NOMO-1 (cell line): ENCODE data around the gene LRRC4B.
A peak's percentile ranks its signal among the peaks of the same experiment; 100 is the strongest.

ENCODE experiments used
- DNase-seq, 2 experiments: peaks; one replicate each; lab custom pipeline; 2025; ENCODE audit not compliant: unreplicated experiment in 2 of 2; lab: John Stamatoyannopoulos, UW

Gene LRRC4B

GRCh38 chr19:50509366-50509765 lies 58.9 kb downstream of the LRRC4B start:
- no peak for DNase-seq

- DNase-seq = no peak
Observed at GRCh38 chr19:50508843-50509190, 59.4 kb downstream of the LRRC4B start.

- no peak for DNase-seq
Observed at GRCh38 chr19:50507376-50507775, 60.9 kb downstream of the LRRC4B start.

GRCh38 chr19:50506700-50507099 lies 61.5 kb downstream of the LRRC4B start:
- no peak for DNase-seq

- DNase-seq = no peak
Observed at GRCh38 chr19:50505856-50506611, 62.2 kb downstream of the LRRC4B start.

- no peak for DNase-seq
Observed at GRCh38 chr19:50501568-50502475, 66.4 kb downstream of the LRRC4B start.

- no peak for DNase-seq
Observed at GRCh38 chr19:50501186-50501567, 67.1 kb downstream of the LRRC4B start.

GRCh38 chr19:50500753-50501151 lies 67.5 kb downstream of the LRRC4B start:
- DNase-seq = no peak

GRCh38 chr19:50500060-50500752 lies 68.0 kb downstream of the LRRC4B start:
- DNase-seq = no peak

- DNase-seq = no peak
Observed at GRCh38 chr19:50498219-50499056, 69.8 kb downstream of the LRRC4B start.

GRCh38 chr19:50497022-50497405 lies 71.2 kb downstream of the LRRC4B start:
- DNase-seq = no peak

GRCh38 chr19:50496189-50497021 lies 71.8 kb downstream of the LRRC4B start:
- DNase-seq = no peak

- no peak for DNase-seq
Observed at GRCh38 chr19:50495020-50495531, 73.2 kb downstream of the LRRC4B start.

GRCh38 chr19:50494186-50495019 lies 73.8 kb downstream of the LRRC4B start:
- DNase-seq = no peak

GRCh38 chr19:50493171-50493570 lies 75.1 kb downstream of the LRRC4B start:
- DNase-seq = no peak

- peak; percentile 58 to 80 for DNase-seq
Observed at GRCh38 chr19:50492303-50493052, 75.8 kb downstream of the LRRC4B start.

- no peak for DNase-seq
Observed at GRCh38 chr19:50490991-50491472, 77.2 kb downstream of the LRRC4B start.

- no peak for DNase-seq
Observed at GRCh38 chr19:50490411-50490811, 77.8 kb downstream of the LRRC4B start.
